ENCODE results near the gene MIGA1.

DNA sequence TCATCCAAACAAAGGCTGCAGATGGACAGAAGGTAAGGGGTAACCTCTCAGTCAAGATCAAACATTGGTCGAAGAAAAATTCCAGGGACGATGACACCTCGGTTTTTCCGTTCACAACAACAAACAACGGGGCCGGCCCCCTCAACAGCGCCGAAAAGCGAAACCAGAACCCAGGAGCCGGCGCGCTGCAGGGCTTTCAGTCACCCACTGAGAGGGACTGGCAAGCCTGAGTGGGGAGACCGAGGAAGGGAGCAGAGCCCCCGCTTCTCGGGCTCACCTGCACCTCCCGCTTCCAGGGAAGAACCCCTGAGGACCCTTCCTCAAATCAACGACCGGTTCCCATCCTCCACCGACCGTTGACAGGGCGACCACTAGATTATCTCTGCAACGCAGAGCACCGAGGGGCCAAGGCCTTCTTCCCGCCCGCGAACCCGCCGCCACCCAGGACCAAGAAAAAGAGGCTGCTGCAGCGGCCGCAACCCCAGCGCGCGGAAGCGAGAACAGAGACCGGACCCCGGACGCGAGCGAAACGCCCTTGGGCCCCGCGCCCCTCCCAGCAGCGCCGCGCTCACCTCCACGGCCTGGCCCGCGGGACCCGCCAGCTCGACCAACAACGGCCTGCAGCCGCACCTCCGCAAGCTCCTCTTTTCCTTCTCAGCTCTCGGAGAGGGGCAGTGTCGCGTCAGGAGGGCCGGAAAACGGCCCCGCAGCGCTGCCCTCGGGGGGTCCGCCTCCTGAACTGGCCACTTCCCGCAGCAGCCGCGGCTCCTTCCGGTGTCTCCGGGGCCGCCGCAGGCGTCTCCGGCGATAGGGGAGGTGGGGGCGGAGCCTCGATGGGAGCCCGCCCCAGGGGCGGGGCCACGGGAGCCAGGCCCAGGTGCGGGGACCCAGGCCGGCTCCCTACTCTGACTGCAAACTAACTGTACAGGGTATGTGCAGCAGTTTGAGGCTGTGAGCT lies 20.1 kb upstream of the MIGA1 start, which contains the start of gene USP33:
- TF ChIP-seq CTCF (IDR thresholded peaks at IDR 0.05) (no peak), POLR2A (IDR thresholded peaks at IDR 0.05) (peak in 1 of 4 donors; percentile 40)
